Right renal pelvis (tissue), 4 donors: ENCODE measurements around the gene SLC25A17. TPM values are rescaled to one million over a fixed set of nuclear protein-coding genes. Genes with fewer than 3 reads are reported as not detected.
"Not testable (repeated sequence)": the region's sequence is repeated elsewhere in the genome, so short reads cannot be mapped to it uniquely, and the experiment has no call there.

Source experiments
- DNase-seq, 4 donors: peaks; one replicate each; pipeline ENCODE4 v3.0.0-alpha.2; 2013; ENCODE audit warnings: low read depth in 4 of 4, low spot score in 3 of 4, missing footprints in 1 of 4
- polyA plus RNA-seq, 4 donors: library from polyadenylated mRNA; unstranded; fragments of 120-200 nt; gene quantifications; one replicate each; pipeline ENCODE4 v1.2.1, GENCODE V29; 2013; ENCODE audit not compliant: insufficient read length in 4 of 4

The SLC25A17 gene
- polyA plus RNA-seq, 4 donors = 39.3 to 45.9 (median 41.3) TPM

DNA sequence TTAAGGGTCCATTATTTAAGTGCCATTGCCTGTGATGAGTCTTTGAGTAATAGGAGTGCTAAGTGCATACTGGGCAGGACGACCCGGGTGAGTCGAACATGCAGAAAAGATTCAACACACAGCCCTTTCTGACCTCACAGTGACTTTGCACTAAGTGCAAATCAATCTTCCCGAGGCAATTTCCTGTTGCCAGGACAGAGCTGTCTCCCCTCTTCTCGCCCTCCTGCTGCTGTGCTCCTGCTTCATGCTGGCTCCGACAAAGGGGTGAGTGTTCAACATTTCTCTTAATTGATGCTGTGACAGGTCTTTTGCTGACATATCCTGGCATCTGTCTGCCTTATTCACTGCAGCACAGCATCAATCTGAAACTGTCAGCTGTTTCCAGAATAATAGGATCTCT, 97.9 kb downstream of the SLC25A17 start:
- DNase-seq = no peak

DNA sequence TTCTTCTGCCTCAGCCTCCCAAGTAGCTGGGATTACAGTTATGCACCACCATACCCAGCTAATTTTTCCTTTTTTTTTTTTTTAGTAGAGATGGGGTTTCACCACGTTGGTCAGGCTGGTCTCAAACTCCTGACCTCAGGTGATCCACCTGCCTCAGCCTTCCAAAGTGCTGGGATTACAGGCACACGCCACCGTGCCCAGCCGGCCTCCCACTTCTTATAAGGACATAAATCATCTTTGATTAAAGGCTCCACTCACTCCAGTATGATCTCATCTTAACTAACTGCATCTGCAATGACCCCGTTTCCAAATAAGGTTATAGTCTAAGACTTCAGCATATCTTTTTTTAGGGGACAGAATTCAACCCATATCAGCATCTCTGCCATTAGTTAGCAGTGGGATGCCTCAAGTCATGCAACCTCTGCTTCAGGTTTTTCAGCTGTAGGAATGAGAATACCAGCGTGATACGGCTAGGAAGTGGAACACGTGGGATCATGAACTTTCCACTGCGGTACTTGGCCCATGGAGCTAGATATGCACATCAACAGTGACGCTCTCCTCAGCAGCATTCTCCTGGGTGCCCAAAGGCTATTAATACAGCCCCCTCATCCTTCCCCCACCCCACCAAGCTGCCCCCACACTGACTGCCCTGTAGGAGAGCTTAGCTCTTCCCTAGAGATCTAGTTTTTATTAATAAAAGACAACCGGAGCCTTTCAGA, 98.4 kb downstream of the SLC25A17 start:
- no peak for DNase-seq

DNA sequence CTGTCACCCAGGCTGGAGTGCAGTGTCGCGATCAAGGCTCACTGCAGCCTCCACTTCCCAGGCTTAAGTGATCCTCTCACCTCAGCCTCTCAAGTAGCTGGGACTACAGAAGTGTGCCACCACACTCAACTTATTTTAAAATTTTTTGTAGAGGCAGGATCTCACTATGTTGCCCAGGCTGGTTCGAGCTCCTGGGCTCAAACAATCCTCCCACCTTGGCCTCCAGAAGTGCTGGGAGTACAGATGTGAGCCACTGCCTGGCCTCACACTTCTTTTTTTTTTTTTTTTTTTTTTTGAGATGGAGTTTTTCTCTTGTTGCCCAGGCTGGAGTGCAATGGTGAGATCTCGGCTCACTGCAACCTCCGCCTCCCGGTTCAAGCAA, 99.0 kb downstream of the SLC25A17 start:
- DNase-seq = not testable (repeated sequence)

Other genes with a start within 250 kb of the SLC25A17 start
- gene MRTFA, start 182.6 kb downstream of the SLC25A17 start, polyA plus RNA-seq = 10 to 100 TPM; 21.9 to 31.0 (median 24.3) TPM
- gene MCHR1, start 139.9 kb downstream of the SLC25A17 start, polyA plus RNA-seq = under 1 TPM; 0.24 to 0.60 (median 0.34) TPM
- 100 to 1,000 TPM; 576 to 664 (median 615) TPM for gene ST13, start 37.3 kb upstream of the SLC25A17 start, polyA plus RNA-seq
- gene XPNPEP3, start 37.8 kb upstream of the SLC25A17 start, polyA plus RNA-seq = 10 to 100 TPM; 15.7 to 25.8 (median 20.5) TPM
- under 1 TPM; 0.25 to 0.46 (median 0.29) TPM for gene DNAJB7, start 42.8 kb upstream of the SLC25A17 start, polyA plus RNA-seq
- gene RBX1, start 132.0 kb upstream of the SLC25A17 start, polyA plus RNA-seq = 10 to 100 TPM; 67.5 to 77.4 (median 70.2) TPM